Muscle layer of duodenum (tissue), 2 donors: ENCODE results near the gene IFI27L2.

Experiments used
- H3K27ac ChIP-seq: one replicate; pipeline ENCODE4 v1.7.0; 2013; ENCODE audit warnings: mild to moderate bottlenecking, low read length
- H3K27me3 ChIP-seq: one replicate; pipeline ENCODE4 v1.7.0; 2013; ENCODE audit warnings: low read depth, mild to moderate bottlenecking, control low read depth, low read length
- H3K36me3 ChIP-seq, 2 donors: one replicate each; pipeline ENCODE4 v1.7.0; 2013; ENCODE audit warnings: low read length in 2 of 2, control low read depth in 1 of 2, mild to moderate bottlenecking in 1 of 2; ENCODE audit not compliant: insufficient read depth in 2 of 2, control insufficient read depth in 1 of 2
- H3K4me1 ChIP-seq, 2 donors: one replicate each; pipeline ENCODE4 v1.7.0; 2013; ENCODE audit warnings: low read length in 2 of 2, mild to moderate bottlenecking in 2 of 2, control low read depth in 1 of 2, moderate library complexity in 1 of 2; ENCODE audit not compliant: insufficient read depth in 2 of 2, control insufficient read depth in 1 of 2
- H3K4me3 ChIP-seq, 2 donors: one replicate each; pipeline ENCODE4 v1.7.0; 2013; ENCODE audit warnings: low read length in 2 of 2, low read depth in 1 of 2, mild to moderate bottlenecking in 1 of 2
- H3K9me3 ChIP-seq, 2 donors: one replicate each; pipeline ENCODE4 v1.7.0; 2013; ENCODE audit warnings: low read length in 2 of 2, control low read depth in 1 of 2, mild to moderate bottlenecking in 1 of 2; ENCODE audit not compliant: control insufficient read depth in 1 of 2
- donor health status: healthy.

IFI27L2 gene

DNA sequence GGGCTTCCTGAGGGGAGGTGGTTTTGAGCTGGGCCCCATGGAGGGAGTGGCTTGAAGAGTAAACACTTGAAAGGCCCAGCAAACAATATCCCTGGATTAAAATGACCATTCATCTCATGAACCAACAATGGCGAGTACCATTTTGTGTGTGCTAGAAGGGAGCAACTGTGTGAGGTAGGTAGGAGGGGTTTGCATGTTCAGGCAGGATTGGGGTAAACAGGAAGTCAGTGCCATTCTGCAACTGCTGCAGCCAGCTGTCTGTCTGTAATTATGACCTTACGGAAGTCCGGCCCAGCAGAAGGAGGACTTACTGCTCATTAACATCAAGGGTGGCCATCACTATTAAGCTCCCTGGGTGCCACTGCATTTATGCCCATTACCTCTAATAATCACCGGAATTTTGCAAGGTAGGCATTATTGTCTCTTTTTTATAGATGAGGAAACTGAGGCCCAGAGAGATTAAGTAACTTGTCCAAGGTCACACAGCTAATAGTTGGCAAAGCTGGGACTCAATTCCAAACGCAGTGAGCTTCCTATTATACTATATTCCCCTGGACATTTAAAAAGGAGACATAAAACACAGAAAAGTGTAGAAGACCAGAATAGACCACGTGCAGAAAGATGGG, 16.6 kb upstream of the IFI27L2 start:
- H3K27ac ChIP-seq: no peak overlapping the region
- no peaks in the 10 kb centered on the region for H3K9me3 ChIP-seq
- no peaks in the 10 kb centered on the region for H3K4me1 ChIP-seq
- no peak overlapping the region for H3K4me3 ChIP-seq
- H3K36me3 ChIP-seq: no peaks in the 10 kb centered on the region
- H3K27me3 ChIP-seq: no peaks in the 10 kb centered on the region

GRCh38 chr14:94144765-94145164, 15.4 kb upstream of the IFI27L2 start:
- no peaks in the 10 kb centered on the region for H3K9me3 ChIP-seq
- H3K4me3 ChIP-seq: no peak overlapping the region
- H3K4me1 ChIP-seq: no peaks in the 10 kb centered on the region
- H3K36me3 ChIP-seq: no peaks in the 10 kb centered on the region
- H3K27ac ChIP-seq: no peak overlapping the region
- H3K27me3 ChIP-seq: no peaks in the 10 kb centered on the region

DNA sequence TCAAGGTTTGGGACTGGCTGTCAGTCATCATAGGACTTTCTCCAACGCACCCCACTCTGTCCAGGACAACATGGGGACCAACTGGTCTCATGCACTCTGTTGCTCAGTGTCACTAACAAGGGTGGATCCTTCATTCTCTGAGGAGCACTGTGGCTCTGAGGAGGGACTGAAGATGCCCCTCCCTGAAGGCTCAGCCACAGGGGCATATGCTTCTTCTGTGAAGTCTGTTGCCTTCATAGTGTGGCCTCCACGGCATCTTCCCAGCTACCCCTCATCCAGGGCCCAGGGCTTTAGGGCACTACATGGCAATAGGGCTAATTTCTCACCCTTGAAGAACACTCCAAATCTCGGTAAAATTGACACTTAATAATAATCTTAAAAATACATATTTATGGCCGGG, 14.3 kb upstream of the IFI27L2 start:
- H3K4me3 ChIP-seq: no peak overlapping the region
- no peak overlapping the region for H3K27ac ChIP-seq
- no peaks in the 10 kb centered on the region for H3K9me3 ChIP-seq
- H3K27me3 ChIP-seq: no peaks in the 10 kb centered on the region
- H3K36me3 ChIP-seq: no peaks in the 10 kb centered on the region
- H3K4me1 ChIP-seq: no peaks in the 10 kb centered on the region

DNA sequence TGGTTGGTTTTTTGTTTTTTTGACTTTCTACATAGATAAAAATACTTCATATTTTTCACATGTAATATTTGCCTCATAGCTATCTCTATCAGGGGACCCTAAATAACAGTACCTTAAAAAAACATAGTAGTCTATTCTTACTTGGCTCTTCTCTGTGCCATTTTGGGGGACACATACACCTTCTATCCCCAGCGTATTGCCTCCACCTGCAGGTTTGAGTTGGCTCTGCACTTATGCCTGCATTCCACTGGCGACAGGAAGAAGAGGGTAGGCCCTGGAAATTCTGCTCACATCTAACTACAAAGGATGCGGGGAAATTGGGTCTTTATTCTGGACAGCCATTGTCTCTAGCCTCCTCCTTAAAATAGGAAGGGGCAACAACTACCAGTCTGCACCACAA, 13.8 kb upstream of the IFI27L2 start:
- Histone ChIP-seq H3K4me1 (no peaks in the 10 kb centered on the region), H3K4me3 (no peak overlapping the region)

DNA sequence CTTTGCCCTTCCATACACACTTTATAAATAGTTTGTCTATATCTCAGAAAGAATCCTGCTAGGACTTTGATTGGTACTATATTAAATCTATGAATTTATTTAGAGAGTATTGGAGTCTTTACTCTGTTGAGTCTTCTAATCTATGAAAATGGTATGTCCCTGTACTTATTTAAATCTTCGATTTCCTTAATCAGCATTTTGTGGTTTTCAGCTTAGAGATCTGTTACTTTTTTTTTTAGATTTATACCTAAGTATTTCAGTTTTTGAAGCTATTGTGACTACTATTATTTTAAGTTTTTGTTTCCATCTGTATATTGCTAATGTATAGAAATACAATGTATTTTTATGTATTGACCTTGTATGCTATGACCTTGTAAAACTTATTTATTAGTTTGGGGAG, 13.4 kb upstream of the IFI27L2 start:
- Histone ChIP-seq H3K9me3 (no peaks in the 10 kb centered on the region), H3K27ac (no peak overlapping the region), H3K36me3 (no peaks in the 10 kb centered on the region), H3K27me3 (no peaks in the 10 kb centered on the region), H3K4me3 (no peak overlapping the region), H3K4me1 (no peaks in the 10 kb centered on the region)

More for the DNA sequence above, 13.8 kb upstream of the IFI27L2 start:
- Histone ChIP-seq H3K9me3 (no peaks in the 10 kb centered on the region), H3K36me3 (no peaks in the 10 kb centered on the region), H3K27ac (no peak overlapping the region), H3K27me3 (no peaks in the 10 kb centered on the region)

- Histone ChIP-seq H3K4me1 (no peaks in the 10 kb centered on the region), H3K9me3 (no peaks in the 10 kb centered on the region), H3K27me3 (no peaks in the 10 kb centered on the region), H3K4me3 (no peak overlapping the region), H3K36me3 (no peaks in the 10 kb centered on the region), H3K27ac (no peak overlapping the region)
Measured at GRCh38 chr14:94142247-94142646, 12.8 kb upstream of the IFI27L2 start.

- peaks cover 0 to 7% of the 10 kb centered on the region in 2 donors for H3K4me1 ChIP-seq
Measured at GRCh38 chr14:94139421-94139820, 10.0 kb upstream of the IFI27L2 start.

DNA sequence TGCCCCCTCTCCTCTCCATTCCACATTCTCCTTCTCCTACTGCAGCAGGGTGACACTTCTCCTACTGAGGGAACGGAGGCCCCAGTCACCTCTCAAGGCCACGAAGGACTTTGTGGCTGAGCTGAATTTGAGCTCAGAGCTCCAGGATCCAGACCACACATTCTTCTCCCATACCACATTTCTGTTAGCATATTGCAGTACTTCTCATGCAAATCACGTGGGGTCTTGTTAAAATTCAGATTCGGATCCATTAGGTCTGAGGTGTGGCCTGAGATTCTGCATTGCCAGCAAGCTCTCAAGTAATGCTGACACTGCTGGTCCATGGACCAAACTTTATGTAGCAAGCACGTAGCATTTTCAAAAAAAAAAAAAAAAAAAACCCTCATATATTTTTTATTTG, 9.6 kb upstream of the IFI27L2 start:
- Histone ChIP-seq H3K4me1 (peaks cover 0 to 7% of the 10 kb centered on the region in 2 donors), H3K9me3 (peaks cover 0 to 3% of the 10 kb centered on the region in 2 donors), H3K27ac (no peak overlapping the region), H3K4me3 (no peak overlapping the region), H3K36me3 (no peaks in the 10 kb centered on the region), H3K27me3 (no peaks in the 10 kb centered on the region)

More at GRCh38 chr14:94139421-94139820, 10.0 kb upstream of the IFI27L2 start:
- Histone ChIP-seq H3K27ac (no peak overlapping the region), H3K9me3 (peaks cover 0 to 3% of the 10 kb centered on the region in 2 donors), H3K4me3 (no peak overlapping the region), H3K36me3 (no peaks in the 10 kb centered on the region), H3K27me3 (no peaks in the 10 kb centered on the region)

DNA sequence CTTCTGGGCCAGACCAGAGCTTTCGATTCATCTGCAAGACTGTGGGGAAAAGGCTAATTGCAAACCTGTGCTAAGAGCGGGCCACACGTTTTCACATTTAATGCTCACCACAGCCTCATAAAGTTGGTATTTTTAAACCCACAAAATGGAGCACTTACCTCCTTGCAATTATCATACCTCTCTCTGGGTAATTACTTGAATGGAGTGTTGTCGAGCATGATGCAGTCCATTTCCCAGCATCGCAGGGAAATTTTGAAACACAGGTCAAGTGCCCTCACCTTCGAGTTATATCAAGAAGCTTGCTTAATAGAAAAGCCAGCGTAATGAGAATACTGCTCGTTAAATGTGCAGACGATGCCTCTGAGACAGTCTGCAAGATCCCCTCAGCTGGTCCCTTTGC, 8.8 kb upstream of the IFI27L2 start:
- H3K36me3 ChIP-seq: no peaks in the 10 kb centered on the region
- peaks cover 0 to 3% of the 10 kb centered on the region in 2 donors for H3K9me3 ChIP-seq
- no peak overlapping the region for H3K27ac ChIP-seq

DNA sequence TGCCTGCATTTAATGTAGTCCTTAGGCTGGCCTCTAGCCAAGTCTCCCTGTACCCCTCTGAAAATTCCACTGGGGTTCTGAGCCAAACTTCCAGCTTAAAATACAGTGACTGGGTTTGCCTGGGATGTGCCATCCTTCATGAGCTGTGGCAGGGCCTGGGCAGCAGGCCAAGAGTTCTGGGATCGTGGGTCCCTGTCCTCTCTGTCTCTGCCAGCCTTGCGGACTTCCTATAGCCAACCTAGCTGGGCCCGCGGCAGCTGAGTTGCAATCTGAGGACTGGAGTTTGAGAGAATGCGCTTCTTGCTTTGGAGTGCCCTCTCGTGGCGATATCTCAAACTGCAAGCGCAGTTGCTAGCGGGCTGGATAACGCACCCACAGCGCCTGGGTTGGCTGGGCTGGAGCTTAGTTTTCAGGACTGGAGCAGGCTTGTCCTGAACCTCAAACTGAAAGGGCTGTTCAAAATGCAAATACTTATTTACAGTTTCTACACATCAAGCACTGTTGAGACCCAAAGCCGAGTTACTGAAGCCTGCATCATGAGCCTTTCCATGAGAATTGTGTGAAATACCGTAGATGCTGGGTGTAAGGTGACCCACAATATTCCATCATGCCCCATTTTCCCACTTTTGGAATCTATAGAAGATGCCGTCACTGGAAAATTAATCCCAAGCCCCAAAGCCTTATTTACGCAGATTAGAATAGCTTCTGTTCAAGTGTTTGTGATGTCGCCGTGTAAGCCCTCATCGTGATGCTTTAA, 7.3 kb upstream of the IFI27L2 start:
- Histone ChIP-seq H3K4me3 (no peak overlapping the region), H3K27me3 (no peaks in the 10 kb centered on the region), H3K4me1 (peaks cover 0 to 7% of the 10 kb centered on the region in 2 donors), H3K36me3 (no peaks in the 10 kb centered on the region), H3K9me3 (peaks cover 0 to 3% of the 10 kb centered on the region in 2 donors), H3K27ac (no peak overlapping the region)

More for the DNA sequence above, 8.8 kb upstream of the IFI27L2 start:
- Histone ChIP-seq H3K4me1 (peaks cover 0 to 7% of the 10 kb centered on the region in 2 donors), H3K27me3 (no peaks in the 10 kb centered on the region), H3K4me3 (no peak overlapping the region)

- Histone ChIP-seq H3K9me3 (peaks cover 0 to 3% of the 10 kb centered on the region in 2 donors), H3K4me3 (no peak overlapping the region), H3K27me3 (no peaks in the 10 kb centered on the region), H3K36me3 (no peaks in the 10 kb centered on the region), H3K27ac (no peak overlapping the region), H3K4me1 (peaks cover 0 to 9% of the 10 kb centered on the region in 2 donors)
Measured at GRCh38 chr14:94135476-94135875, 6.1 kb upstream of the IFI27L2 start.
